SK-N-SH treated with all-trans-retinoic acid at 6 μM for 48 hours (cell line): ENCODE results near the gene OR3A2.
"Not testable (repeated sequence)": the region's sequence is repeated elsewhere in the genome, so short reads cannot be mapped to it uniquely, and the experiment has no call there.

ENCODE experiments used
- ARNTL ChIP-seq: fragments of 450-650 bp; formaldehyde crosslinking; IDR thresholded peaks from 2 replicates; pipeline ENCODE4 v1.5.0; 2020; ENCODE audit warnings: low read depth, mild to moderate bottlenecking, moderate library complexity, borderline replicate concordance
- CSDC2 ChIP-seq: fragments of 250-450 bp; sonication (Bioruptor Pico); IDR thresholded peaks from 2 replicates; pipeline ENCODE4 v1.5.0; 2020; ENCODE audit warnings: mild to moderate bottlenecking, moderate library complexity
- POU6F1 ChIP-seq: fragments of 250-450 bp; sonication (Bioruptor Pico); IDR thresholded peaks from 2 replicates; pipeline ENCODE4 v1.8.0; 2021; ENCODE audit warnings: low read depth, mild to moderate bottlenecking, moderate library complexity, borderline replicate concordance
- PPARA ChIP-seq: fragments of 250-450 bp; sonication (Bioruptor Pico); IDR thresholded peaks from 2 replicates; pipeline ENCODE4 v1.5.0; 2020; ENCODE audit warnings: mild to moderate bottlenecking, borderline replicate concordance
- TSHZ2 ChIP-seq: fragments of 250-450 bp; sonication (Bioruptor Pico); IDR thresholded peaks from 2 replicates; pipeline ENCODE4 v1.5.0; 2020; ENCODE audit warnings: mild to moderate bottlenecking, moderate library complexity
- ZC3H10 ChIP-seq: fragments of 250-450 bp; sonication (Bioruptor Pico); IDR thresholded peaks from 2 replicates; pipeline ENCODE4 v1.5.1; 2021; ENCODE audit warnings: mild to moderate bottlenecking, moderate library complexity
- ZFP3 ChIP-seq: fragments of 250-450 bp; sonication (Bioruptor Pico); IDR thresholded peaks from 2 replicates; pipeline ENCODE4 v1.5.0; 2020; ENCODE audit warnings: mild to moderate bottlenecking, moderate library complexity
- ZNF8 ChIP-seq: fragments of 450-650 bp; formaldehyde crosslinking; IDR thresholded peaks from 2 replicates; pipeline ENCODE4 v1.5.0; 2020; ENCODE audit warnings: mild to moderate bottlenecking, moderate library complexity
- TF ChIP-seq, protein P1 (sequence below): fragments of 250-450 bp; sonication (Bioruptor Pico); IDR thresholded peaks from 2 replicates; pipeline ENCODE4 v1.5.1; 2020; ENCODE audit warnings: low read depth, mild to moderate bottlenecking, moderate library complexity
- TF ChIP-seq, protein P2 (sequence below): fragments of 250-450 bp; sonication (Bioruptor Pico); IDR thresholded peaks from 2 replicates; pipeline ENCODE4 v1.5.1; 2021; ENCODE audit warnings: mild to moderate bottlenecking, moderate library complexity

DNA sequence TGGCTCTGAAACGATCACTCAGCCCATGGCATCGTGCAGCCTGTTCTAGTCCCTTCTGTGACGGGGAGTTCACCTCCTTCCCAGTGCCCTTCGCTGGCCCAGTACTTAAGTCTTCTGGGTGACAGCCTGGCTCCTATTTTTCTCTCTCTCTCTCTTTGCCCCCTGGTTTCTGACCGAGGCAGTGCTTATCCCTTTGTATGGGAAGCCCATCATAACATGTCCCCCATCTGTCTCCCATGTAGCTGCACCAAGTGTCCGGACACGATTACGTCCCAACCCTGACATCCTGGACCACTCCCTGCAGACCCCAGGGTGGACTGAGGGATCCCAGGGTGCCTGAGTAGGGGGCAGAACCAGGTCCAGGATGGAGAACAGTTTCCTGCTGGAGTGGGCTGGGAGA lies 153.8 kb downstream of the OR3A2 start:
- TF ChIP-seq PPARA; ZFP3; TSHZ2 (CRISPR knock-in tag); ARNTL (CRISPR knock-in tag); ZC3H10; CSDC2 (CRISPR knock-in tag); ZNF8 (CRISPR knock-in tag); POU6F1 (CRISPR knock-in tag): not testable (repeated sequence)
- TF ChIP-seq, protein P1, sequence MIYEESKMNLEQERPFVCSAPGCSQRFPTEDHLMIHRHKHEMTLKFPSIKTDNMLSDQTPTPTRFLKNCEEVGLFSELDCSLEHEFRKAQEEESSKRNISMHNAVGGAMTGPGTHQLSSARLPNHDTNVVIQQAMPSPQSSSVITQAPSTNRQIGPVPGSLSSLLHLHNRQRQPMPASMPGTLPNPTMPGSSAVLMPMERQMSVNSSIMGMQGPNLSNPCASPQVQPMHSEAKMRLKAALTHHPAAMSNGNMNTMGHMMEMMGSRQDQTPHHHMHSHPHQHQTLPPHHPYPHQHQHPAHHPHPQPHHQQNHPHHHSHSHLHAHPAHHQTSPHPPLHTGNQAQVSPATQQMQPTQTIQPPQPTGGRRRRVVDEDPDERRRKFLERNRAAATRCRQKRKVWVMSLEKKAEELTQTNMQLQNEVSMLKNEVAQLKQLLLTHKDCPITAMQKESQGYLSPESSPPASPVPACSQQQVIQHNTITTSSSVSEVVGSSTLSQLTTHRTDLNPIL (CRISPR knock-in tag), result not testable (repeated sequence)
- TF ChIP-seq, protein P2, sequence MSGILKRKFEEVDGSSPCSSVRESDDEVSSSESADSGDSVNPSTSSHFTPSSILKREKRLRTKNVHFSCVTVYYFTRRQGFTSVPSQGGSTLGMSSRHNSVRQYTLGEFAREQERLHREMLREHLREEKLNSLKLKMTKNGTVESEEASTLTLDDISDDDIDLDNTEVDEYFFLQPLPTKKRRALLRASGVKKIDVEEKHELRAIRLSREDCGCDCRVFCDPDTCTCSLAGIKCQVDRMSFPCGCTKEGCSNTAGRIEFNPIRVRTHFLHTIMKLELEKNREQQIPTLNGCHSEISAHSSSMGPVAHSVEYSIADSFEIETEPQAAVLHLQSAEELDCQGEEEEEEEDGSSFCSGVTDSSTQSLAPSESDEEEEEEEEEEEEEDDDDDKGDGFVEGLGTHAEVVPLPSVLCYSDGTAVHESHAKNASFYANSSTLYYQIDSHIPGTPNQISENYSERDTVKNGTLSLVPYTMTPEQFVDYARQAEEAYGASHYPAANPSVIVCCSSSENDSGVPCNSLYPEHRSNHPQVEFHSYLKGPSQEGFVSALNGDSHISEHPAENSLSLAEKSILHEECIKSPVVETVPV (CRISPR knock-in tag), result not testable (repeated sequence)
